Hematopoietic multipotent progenitor cell treated with erythropoietin and hydrocortisone succinate and interleukin-3 and kit ligand, for 8 days (in vitro differentiated cells): ENCODE measurements around the gene LRMDA.

Experiments
- DNase-seq: peaks from one replicate; pipeline ENCODE4 v3.0.0-alpha.2; 2015

The LRMDA gene

GRCh38 chr10:75544993-75545706 is 113.7 kb downstream of the LRMDA start:
- DNase-seq: no peak

DNA sequence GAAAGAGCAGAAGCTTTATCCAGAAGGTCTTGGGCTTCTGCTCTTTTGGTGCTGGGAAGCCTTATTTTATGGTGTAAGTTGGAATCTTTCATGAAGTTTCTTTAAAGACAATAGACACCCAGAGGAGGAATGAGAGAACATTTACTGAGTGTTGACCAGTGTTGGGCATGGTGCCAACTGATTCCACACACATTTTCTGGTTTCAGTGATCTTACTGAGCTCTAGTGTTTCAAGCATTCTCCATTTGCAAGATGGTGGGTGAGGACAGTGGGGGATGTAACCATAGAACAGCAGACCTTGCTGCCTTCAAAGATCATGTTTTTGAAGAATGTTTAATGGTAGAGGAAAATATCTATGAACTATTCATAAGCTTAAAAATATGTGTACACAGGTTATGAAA is 114.6 kb downstream of the LRMDA start:
- DNase-seq: no peak

DNA sequence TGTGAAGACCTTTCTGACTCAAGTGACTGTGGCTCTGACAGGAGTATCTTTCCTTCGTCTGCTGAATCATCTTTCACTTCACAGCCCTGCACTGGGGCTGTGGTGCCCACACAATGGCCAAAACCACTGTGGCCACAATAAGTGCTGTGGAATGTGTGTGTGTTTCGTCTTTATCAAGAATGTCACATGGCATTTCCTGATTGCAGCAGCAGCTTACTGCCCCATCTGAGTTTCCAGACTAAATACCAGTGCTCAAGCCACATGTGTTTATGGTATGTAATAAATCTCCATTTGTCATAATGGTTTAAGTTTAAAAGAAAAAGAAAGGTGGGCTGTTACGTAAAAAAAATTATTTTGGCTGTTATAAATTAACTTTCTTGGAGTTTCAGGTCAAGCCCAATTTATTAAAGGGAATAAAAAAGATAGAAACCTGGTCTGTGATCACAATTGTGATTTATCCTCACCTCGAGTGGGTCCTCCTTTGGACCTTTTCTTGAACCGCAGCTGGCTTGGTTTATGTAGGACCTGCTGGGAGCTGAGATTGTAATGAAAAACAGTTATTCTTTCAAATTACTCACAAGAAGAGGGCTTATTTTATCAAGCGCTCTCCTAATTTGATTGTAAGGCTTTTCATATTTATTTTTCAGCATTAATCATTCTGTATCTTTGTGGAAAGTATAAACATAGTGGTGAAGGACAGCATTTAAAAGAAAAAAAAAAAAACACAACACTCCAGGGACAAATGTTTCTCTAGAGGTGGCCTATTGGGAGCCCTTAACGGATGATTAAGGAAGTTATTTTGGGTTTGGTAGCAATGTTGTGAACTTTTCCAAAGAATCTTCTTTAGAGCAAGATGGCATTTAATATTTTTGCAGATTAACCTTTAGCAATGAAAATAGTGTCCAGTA is 116.2 kb downstream of the LRMDA start:
- peak; percentile 67 for DNase-seq

- DNase-seq: no peak
These were observed 116.9 kb downstream of the LRMDA start for GRCh38 chr10:75548356-75548755.

GRCh38 chr10:75550191-75550590 is 118.8 kb downstream of the LRMDA start:
- DNase-seq: no peak

DNA sequence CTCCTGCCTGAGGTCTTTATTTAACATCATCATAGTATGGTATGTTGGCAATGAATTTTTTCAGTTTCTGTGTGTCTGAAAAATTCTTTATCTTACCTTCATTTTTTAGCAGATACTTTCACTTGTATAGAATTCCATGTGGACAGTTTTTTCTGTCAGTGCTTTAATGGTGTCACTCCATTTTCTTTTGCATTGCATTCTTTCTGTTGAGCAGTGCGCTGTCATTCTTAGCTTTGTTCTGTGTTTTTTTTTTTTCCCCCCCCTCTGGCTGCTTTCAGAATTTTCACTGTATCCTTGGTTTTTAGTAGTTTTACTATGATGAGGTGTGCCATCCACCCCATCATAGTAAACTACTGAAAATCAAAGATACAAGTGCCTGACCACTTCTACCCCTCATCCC is 120.7 kb downstream of the LRMDA start:
- no peak for DNase-seq

GRCh38 chr10:75553550-75553949 is 122.1 kb downstream of the LRMDA start:
- no peak for DNase-seq

DNA sequence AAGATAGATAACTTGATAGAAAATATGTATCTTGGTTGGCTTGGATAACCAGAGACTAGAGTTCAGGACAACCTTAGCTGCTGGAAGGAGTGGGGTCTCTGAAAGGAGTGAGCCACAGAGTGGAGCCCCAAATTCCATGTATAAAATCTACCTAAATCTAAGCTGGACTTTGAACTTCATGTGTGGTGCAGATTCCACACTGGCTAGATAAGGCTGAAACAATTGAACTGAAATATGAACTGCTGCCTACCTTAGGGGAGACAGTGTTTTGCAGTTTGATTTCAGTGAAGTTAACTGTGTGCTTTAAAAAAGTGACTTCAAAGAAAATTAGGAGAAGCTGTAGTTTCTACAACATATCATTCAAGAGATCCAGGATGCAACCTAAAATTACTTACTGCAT is 123.9 kb downstream of the LRMDA start:
- no peak for DNase-seq

DNA sequence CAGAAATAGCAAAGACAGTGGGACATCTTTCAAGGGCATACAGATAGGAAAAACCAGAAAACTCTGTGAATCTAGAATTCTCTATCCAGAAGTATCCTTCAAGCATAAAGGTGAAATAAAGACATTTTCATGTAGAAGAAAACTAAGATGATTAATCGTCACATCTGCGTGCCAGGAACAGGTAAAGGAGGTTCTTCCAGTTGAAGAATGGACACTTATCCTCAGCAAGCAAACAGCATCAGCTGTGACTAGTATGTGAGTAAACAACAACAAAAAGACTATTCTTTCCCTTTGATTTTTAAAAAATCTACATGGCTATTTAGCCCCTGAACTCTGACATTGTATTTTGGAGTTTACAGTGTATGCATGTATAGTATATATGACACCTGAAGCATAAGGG is 124.9 kb downstream of the LRMDA start:
- no peak for DNase-seq

GRCh38 chr10:75565286-75566251 is 134.1 kb downstream of the LRMDA start:
- no peak for DNase-seq

GRCh38 chr10:75568450-75569130 is 137.2 kb downstream of the LRMDA start:
- no peak for DNase-seq

GRCh38 chr10:75569506-75569905 is 138.1 kb downstream of the LRMDA start:
- DNase-seq: no peak

DNA sequence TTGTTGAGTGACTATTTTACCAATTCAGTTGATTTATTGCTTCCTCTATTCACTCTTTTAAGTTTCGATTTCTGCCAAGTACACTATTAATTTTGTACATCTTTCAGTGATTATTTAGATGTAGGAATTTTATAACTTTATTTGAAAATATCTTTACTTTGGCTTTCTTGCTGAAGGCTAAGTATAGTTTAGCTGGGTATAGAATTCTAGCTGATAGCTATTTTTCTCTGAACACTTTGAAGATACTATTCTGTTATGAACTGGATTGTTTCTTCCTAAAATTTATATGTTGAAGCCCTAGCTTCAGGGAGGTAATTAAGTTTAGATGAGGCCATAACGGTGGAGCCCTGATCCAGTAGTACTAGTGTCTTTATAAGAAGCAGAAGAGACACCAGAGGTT is 141.1 kb downstream of the LRMDA start:
- no peak for DNase-seq

- no peak for DNase-seq
These were observed 144.5 kb downstream of the LRMDA start for GRCh38 chr10:75575940-75576339.

- no peak for DNase-seq
These were observed 150.7 kb downstream of the LRMDA start for GRCh38 chr10:75582102-75582501.

- DNase-seq: no peak
These were observed 153.9 kb downstream of the LRMDA start for GRCh38 chr10:75585294-75585693.

DNA sequence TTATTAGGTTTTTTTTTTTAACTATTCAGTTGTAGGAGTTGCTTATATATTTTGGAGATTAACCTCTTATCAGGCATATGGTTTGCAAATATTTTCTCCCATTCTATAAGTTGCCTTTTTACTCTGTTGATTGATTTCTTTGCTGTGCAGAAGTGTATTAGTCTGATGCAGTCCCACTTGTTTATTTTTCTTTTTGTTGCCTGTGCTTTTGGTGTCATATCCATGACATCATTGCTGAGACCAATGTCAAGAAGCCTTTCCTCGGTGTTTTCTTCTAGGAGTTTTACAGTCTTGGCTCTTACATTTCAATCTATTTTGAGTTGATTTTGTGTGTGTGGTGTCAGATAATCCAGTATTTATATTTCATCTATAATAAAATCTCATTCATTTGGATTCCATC is 155.4 kb downstream of the LRMDA start:
- no peak for DNase-seq

DNA sequence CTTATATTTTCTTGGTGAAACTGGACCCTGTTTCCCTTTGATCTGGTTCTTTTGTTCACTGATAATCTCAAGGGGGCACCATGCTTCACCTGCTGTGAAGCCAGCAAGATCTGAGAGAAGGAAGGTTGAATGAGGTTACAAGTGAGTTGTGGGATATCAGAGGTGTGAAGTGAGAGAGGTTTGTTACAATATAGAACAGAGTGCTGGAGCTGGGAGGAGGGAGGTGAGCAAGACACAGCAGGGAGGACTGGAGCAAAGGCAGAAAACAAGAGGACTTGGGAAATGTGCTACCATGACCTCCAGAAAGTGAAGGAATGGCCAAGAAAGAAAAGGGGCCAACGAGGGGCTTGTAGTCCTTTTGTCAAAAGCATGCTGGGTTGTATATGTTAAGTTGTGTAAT is 156.6 kb downstream of the LRMDA start:
- no peak for DNase-seq

- no peak for DNase-seq
These were observed 158.7 kb downstream of the LRMDA start for GRCh38 chr10:75589895-75590654.

- DNase-seq: no peak
These were observed 160.8 kb downstream of the LRMDA start for GRCh38 chr10:75592151-75592787.
